T-helper 2 cell (primary cell): Measurements from ENCODE around the gene PXYLP1.
A peak's percentile ranks its signal among the peaks of the same experiment; 100 is the strongest.
"Not testable (repeated sequence)": the region's sequence is repeated elsewhere in the genome, so short reads cannot be mapped to it uniquely, and the experiment has no call there.

Experiments
- DNase-seq, 5 experiments: peaks; one replicate each; pipeline versions ENCODE4 v3.0.0 to v3.0.0-alpha.2; 2012 to 2022

PXYLP1 gene

DNA sequence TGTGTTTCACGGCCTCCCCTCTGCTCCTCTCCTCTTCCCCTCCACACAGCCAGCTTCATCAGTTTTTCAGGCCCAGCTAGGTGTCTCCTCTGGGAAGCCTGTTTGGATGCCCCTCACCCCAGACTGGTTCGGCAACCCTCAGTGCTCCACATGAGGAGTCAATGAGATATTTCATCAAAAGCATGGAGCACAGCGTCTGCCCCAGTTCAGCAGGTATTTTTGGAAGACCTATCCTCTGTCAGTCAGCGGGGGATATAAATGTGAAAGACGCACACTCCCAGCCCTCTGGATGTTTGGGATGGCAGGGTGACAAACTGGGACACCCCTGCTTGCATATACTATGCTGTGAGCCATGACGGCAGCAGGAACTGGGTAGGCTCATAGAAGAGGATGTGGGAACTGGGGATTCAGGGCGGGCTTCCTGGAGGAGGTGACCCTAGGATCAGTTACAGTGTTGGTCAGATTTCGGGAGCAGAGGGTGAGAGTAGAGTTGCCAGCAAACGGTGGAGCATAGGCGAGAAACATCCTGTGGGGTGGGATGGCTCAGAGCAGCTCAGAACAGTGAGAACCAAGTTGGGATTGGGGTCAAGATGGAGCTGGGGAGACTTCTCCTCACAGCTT, 42.9 kb downstream of the PXYLP1 start:
- no peak for DNase-seq

DNA sequence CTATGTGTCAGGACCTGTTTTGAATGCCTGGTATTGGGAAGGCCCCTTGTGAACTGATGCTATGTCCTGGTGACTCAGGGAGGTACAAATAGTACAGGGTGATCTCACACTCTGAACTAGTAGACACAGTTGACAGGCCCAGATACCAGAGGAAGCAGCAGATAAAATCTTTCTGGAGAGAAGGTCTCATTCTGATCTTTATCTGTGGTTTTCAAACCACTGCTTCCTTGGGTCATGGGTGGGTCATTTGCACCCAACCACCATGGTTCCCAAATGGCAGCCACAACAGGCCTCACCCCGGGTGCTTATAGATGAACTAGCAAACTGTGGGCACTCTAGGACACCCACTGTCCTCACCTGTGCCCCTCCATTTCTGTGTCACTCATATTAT, 43.4 kb downstream of the PXYLP1 start:
- DNase-seq = peak in 1 of 5 experiments; percentile 78

DNA sequence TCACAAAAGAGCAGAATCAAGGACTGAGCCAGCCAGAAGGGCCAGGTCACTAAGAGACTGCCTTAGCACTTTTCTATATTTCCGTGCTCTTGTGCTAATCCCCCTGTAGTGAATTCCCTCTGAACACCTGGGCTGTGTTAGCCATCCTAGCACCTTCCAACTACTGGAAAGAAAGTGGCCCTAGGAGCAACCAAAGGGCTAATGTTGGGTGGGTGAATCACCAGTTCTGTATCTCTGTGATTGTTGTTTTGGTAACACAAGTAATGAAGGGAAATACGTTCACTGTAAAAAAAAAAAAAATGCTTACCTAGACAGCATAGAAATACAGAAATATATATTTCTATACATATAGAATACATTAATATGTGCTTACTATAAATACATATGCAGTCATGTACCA, 43.9 kb downstream of the PXYLP1 start:
- DNase-seq = no peak

DNA sequence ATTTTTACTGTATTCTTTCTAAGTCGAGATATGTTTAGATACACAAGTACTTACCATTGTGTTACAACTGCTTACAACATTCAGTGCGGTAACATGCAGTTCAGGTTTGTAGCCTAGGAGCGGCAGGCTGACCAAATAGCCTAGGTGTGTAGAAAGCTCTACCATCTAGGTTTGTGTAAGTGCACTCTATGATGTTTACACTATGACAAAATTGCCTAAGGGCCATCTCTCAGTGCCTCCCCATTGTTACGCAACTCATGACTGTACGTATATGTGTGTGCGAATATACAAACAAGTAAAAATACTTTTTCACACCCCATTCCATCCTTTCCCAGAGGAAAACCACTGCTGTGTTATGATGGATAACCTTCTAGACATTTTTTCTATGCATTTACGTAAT, 44.3 kb downstream of the PXYLP1 start:
- DNase-seq = no peak

DNA sequence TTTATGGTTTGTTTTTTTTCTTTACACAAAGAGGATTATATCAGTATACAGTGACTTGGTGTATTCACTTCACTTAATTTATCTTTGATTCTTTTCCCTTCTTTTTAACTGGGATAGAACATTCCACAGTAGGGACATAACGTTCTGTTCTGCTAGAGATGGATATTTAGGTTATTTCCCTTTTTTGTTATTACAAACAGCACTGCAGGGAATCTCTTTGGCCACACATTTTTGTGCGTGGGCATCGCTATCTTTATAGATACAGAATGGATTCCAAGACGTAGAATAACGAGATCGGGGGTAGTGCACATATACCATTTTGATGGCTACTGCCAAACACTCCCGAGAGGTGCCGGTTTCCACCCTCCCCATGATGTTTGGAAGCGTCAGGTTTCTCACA, 44.8 kb downstream of the PXYLP1 start:
- DNase-seq = no peak

DNA sequence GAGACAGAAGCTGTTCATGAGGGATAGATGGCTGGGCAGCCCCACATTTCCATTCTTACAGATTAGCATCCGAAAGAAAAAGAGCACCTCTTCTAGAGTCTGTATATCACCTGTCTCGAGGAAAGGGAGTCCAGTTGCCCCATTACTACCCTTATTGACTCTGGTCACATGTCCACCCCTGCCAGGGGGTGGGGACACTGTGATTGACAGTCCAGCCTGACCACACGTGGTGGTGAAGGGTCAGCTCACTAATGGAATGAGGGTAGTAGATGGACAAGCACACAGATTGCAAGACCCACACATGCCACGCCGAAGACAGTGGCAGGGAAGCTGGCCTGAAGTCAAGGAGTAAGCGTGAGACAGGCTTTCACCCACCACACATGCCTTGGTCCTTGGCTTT, 45.8 kb downstream of the PXYLP1 start:
- no peak for DNase-seq

DNA sequence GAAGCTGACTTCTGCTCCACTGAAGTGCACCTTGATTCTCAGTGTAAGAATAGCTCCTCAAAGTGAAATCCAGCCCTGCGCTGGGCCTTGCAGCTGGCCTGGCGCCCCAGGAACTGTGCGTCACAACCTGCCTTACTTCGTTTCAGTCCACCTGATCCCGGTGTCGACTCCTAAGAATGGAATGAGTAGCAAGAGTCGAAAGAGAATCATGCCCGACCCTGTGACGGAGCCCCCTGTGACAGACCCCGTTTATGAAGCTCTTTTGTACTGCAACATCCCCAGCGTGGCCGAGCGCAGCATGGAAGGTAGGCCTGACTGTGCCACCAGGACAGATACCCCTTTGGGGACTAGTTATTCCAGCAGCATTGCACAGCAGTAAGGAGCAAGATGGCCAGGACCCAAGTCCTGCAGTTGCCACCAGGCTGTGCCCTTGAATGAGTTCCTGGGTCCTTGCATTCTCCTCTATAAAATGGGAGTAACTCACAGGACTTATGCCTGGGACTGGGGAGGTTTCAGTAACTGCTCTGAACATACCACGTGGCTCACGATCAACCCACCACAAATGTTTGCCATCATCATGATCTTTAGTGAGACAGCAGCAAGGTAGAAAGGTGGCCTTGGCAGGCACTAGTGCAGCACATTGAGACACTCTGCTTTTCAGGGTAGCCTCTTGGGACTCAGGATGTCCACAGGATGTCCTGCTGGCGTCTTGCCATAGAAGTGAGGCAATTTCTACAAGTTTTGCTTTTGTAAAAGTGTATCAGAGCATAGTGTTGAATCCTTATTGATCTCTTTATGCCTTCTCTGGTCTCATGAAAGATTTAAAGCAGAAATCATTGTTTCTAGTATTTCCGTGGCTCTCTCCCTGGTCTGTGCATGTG, 46.8 kb downstream of the PXYLP1 start:
- no peak for DNase-seq

DNA sequence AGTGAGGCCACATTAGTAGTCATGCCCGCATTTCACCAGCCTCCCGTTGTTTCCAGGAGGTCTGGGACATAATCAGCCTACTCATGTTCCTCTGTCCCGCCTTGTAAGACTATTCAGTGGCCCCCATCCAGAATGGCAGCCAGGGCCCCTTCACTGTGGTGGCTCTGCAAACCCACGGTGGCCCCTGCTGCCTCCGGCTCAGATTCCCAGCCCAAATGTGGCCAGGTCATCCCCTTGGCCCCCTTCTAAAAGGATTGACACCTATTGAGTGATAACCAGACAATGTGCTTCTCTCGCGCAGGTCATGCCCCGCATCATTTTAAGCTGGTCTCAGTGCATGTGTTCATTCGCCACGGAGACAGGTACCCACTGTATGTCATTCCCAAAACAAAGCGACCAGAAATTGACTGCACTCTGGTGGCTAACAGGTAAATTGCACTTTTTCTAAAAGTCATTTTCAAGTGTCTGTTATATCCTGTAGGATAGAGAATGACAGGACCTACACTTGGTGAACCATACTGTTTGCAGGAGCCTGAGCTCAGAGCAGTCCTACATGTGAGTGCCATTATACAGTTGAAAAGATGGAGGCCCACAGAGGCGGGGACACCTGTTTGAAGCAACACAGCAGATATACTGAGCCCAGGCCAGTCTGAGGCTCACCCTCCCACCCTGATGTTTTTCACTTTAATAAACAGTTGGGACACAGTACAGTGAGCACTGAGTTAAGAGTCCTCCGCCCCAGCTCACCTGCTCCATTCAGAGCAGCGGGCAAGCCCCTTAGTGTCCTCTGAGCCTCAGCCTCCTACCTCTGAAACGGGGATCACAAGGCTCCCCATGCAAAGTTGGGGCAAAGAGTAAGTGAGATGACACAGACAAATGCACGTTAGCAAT, 47.7 kb downstream of the PXYLP1 start:
- peak in 2 of 5 experiments; percentile 6 to 58 for DNase-seq

DNA sequence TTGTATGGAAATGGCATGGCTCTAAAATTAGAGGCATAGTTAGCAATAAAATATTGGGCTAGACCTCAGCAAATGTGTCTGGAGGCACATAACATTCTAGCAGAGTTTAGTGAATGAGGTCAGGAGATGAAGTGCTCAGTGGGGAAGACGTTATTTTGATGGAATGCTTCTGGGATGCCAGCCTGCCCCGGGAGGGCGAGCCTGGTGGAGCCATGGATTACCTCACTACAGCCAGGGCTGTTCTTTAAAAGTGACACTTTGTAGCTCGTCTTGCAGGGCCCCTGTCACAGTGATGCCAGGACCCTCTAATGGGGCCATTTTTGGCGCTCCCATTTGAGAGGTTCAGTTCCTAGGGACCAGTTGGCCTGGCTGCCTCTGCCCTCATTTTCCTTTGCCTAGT, 48.5 kb downstream of the PXYLP1 start:
- DNase-seq = no peak

DNA sequence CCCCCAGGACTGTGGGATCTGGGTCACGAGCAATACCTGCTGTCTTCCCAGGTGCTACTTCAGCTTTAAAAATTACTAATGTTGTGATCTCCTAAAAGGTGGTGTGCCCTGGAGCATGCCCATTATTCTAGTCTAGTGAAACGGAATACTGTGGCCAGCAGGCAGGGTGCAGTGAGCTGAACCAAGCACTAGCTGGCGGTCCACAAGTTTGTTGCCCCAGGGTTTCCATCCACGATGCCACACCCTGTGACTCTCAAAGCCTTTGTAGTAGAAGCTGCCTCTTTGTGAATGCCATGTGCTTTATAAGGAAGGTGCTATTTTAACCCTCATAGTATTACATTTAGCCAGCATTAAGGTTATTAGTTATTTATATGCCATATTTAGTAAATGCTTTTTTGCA, 49.1 kb downstream of the PXYLP1 start:
- no peak for DNase-seq

DNA sequence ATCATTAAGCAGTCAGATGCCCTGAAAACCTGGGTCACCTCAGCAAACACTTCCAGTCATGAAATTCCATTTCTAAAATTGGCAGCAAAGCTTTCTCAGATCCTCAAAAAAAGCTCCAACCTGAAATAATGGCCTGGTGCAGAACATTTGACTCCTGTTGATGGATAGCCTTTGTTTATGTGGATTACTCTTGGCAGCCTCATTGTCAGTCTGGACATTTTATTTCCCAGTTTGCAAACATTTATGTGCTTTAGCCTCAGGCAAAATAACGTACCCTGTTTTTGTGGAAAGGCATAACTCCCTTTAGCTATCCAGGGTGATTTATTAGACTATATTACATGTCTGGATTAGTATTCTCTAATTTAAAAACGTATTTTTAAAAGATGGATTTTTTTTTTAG, 53.9 kb downstream of the PXYLP1 start:
- DNase-seq = no peak

DNA sequence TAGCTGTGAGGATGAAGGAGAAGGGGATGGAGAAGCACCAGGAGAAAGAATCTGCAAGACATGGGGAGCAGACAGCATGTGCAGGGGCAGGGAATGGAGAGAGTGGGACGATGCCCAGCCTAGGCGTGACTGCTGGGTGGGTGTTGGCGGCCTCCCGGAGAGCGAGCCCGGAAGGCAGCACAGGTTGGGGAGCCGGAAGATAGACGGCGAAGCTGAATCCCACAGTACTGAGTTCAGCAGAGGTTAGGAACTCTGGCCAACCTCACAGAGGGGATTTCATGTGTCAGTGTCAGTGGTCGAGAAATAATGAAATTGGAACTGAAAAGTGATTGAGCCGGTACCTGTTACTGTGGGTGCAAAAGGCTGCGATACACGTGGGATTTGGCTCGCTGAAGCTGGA, 55.2 kb downstream of the PXYLP1 start:
- no peak for DNase-seq

DNA sequence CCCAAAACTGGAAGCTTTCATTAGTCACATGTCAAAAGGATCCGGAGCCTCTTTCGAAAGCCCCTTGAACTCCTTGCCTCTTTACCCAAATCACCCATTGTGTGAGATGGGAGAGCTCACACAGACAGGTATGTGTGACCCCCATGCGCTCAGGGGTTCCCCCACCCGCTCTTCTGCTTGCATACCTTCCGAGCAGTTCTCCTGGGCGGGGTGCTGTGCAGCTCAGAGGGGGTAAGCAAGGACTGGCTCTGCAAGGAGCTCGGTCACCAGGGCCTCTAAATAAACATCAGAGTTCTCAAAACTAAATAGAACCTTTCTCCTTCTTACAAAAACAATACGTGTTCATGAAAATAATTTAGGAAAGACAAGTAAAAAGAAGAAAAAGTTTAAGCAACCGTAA, 55.7 kb downstream of the PXYLP1 start:
- DNase-seq = no peak

DNA sequence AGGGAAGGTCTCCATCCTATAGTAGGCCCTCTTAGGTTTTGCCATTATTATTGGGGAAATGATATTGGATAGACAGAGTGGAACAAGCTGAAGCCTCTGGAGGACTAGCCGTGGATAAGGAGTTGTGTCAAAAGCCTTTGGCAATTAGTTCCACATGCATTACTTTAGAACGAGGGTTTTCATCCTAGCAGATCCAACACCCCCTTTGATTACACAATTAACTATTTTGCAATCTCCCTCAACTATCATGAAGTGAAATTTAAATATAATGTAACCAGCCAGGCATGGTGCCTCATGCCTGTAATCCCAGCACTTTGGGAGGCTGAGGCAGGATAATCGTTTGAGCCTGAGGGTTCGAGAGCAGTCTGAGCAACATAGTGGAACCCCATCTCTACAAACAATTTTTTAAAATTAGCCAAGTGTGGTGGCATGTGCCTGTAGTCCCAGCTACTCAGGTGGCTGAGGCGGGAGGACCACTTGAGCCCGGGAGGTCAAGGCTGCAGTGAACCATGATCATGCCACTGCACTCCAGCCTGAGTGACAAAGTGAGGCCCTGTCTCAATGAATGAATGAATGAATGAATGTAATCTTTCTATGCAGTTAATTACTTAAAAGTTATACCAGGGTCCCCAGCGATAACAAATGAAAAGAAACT, 56.8 kb downstream of the PXYLP1 start:
- DNase-seq = no peak

DNA sequence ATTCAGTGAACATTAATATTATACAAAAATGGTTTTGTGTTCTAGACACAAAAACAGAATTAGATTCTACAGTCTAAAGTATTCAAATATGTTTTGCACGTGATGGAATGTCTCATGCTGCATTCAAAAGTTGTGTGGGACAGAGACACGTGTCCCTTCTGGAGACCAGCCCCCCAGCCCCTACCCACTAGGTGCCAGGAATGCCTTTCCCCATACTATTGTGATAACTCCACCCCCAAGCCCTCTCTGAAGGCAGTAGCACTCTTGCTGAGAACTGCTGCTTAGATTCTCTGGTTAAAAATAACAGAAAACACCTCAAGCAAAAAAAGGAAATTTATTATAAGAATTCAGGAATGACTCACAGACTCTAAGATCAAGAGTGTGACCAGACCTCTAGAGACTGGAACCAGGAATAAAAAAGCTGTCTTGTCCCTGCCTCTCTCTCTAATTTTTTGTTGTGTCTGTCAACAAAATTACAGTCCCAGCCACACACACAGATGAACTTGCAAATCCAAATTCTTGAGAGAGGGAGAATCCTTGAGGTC, 57.7 kb downstream of the PXYLP1 start:
- no peak for DNase-seq

DNA sequence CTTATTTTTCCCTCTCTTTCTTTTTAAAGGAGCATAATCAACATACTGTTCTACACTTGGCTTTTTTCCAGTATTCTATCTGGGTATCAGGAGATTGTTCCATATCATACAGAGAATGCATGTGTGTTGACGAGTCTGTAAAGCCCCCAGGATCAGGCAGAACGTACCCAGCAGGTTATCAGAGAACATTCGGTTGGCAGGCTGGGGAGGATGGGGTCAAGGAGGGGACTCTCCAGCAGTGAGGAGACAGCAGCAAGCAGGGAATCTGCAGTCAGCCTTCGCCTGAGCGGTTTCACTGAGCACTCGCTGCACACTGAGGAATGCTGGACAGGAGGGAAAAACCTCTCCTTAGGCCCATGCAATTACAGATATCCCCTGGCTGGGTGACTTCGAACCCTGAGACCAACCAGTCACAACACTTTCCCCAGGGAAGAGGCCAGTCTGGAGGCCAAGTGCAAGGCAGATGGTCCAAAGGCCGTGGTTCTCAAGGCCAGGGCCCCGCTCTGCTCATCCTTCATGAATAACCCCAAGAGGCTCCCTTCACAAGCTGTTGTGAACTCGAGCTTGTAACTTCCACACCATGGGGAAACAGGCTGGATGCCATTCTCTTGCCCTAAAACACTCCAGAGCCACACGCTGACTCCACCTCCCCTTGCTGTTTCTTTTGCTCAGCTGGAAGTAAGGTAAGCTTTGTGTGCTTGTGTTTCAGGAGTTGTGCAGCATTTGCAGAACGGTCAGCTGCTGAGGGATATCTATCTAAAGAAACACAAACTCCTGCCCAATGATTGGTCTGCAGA, 60.1 kb downstream of the PXYLP1 start:
- DNase-seq = no peak

DNA sequence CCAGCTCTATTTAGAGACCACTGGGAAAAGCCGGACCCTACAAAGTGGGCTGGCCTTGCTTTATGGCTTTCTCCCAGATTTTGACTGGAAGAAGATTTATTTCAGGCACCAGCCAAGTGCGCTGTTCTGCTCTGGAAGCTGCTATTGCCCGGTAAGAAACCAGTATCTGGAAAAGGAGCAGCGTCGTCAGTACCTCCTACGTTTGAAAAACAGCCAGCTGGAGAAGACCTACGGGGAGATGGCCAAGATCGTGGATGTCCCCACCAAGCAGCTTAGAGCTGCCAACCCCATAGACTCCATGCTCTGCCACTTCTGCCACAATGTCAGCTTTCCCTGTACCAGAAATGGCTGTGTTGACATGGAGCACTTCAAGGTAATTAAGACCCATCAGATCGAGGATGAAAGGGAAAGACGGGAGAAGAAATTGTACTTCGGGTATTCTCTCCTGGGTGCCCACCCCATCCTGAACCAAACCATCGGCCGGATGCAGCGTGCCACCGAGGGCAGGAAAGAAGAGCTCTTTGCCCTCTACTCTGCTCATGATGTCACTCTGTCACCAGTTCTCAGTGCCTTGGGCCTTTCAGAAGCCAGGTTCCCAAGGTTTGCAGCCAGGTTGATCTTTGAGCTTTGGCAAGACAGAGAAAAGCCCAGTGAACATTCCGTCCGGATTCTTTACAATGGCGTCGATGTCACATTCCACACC, 60.9 kb downstream of the PXYLP1 start:
- DNase-seq = no peak

DNA sequence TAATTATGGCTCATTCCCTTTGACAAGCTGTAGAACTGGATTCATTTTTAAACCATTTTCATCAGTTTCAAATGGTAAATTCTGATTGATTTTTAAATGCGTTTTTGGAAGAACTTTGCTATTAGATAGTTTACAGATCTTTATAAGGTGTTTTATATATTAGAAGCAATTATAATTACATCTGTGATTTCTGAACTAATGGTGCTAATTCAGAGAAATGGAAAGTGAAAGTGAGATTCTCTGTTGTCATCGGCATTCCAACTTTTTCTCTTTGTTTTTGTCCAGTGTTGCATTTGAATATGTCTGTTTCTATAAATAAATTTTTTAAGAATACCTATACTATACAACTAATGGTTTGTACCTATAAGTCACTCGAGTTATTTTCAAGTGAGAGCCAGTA, 62.7 kb downstream of the PXYLP1 start:
- DNase-seq = no peak

DNA sequence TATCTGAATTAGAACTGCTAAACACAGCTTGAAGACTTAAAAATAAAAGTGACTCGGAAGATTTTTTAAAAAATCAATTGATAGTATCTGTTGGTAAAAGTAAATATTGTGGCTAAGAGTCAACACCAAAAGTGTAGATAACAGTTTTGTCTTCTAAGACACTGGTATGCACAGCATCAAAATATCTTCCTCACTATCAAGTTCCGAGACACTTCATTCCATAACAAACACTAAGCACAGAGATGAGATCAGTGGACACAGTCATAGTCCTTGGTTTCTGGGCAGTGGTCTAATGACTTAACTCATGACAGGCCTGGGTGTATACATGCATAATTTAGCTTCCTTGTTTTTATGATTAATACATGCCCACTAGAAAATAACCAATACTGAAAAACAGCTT, 63.2 kb downstream of the PXYLP1 start:
- DNase-seq = peak in 1 of 5 experiments; percentile 59

DNA sequence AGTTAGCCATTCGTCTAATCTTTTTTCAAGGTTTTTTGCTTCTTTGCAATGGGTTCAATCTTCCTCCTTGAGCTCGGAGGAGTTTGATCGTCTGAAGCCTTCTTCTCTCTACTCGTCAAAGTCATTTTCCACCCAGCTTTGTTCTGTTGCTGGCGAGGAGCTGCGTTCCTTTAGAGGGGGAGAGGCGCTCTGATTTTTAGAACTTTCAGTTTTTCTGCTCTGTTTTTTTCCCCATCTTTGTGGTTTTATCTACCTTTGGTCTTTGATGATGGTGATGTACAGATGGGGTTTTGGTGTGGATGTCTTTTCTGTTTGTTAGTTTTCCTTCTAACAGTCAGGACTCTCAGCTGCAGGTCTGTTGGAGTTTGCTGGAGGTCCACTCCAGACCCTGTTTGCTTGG, 68.8 kb downstream of the PXYLP1 start:
- DNase-seq = not testable (repeated sequence)
